ENCODE measurements around the gene TMEM108. TPM values are rescaled to one million over a fixed set of nuclear protein-coding genes. Genes with fewer than 3 reads are reported as not detected.

The TMEM108 gene
- total and polyA plus RNA-seq, 2 experiments from 2014 or later, result 7.4 to 15.3 TPM

GRCh38 chr3:133388696-133389395 lies 350.7 kb downstream of the TMEM108 start (continued):
- TF ChIP-seq, protein P1, sequence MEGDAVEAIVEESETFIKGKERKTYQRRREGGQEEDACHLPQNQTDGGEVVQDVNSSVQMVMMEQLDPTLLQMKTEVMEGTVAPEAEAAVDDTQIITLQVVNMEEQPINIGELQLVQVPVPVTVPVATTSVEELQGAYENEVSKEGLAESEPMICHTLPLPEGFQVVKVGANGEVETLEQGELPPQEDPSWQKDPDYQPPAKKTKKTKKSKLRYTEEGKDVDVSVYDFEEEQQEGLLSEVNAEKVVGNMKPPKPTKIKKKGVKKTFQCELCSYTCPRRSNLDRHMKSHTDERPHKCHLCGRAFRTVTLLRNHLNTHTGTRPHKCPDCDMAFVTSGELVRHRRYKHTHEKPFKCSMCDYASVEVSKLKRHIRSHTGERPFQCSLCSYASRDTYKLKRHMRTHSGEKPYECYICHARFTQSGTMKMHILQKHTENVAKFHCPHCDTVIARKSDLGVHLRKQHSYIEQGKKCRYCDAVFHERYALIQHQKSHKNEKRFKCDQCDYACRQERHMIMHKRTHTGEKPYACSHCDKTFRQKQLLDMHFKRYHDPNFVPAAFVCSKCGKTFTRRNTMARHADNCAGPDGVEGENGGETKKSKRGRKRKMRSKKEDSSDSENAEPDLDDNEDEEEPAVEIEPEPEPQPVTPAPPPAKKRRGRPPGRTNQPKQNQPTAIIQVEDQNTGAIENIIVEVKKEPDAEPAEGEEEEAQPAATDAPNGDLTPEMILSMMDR (conservative IDR thresholded peaks at IDR 0.05; ENCODE audit: low read depth in 2 of 2), result no peak
- TF ChIP-seq NANOG (IDR thresholded peaks at IDR 0.05; ENCODE audit: borderline replicate concordance) (no peak), EZH2phosphoT487 (IDR thresholded peaks at IDR 0.05; ENCODE audit: unreplicated experiment) (no peak), ZNF114 (CRISPR knock-in tag; IDR thresholded peaks at IDR 0.05) (no peak), CREB1 (CRISPR knock-in tag; IDR thresholded peaks at IDR 0.05; ENCODE audit: low read depth) (no peak)

GRCh38 chr3:133390715-133391114 lies 352.5 kb downstream of the TMEM108 start:
- H3F3A ChIP-seq (replicated peaks; ENCODE audit: low read depth), result no peaks in the 10 kb centered on the region
- H3K27ac ChIP-seq (ENCODE audit: low read depth), result no peak overlapping the region
- no peak for ATAC-seq
- H3K9me3 Mint-ChIP-seq, result no peaks in the 10 kb centered on the region
- TF ChIP-seq STAT1 (IDR thresholded peaks at IDR 0.05; ENCODE audit: unreplicated experiment), result no peak
- TF ChIP-seq, protein P2, sequence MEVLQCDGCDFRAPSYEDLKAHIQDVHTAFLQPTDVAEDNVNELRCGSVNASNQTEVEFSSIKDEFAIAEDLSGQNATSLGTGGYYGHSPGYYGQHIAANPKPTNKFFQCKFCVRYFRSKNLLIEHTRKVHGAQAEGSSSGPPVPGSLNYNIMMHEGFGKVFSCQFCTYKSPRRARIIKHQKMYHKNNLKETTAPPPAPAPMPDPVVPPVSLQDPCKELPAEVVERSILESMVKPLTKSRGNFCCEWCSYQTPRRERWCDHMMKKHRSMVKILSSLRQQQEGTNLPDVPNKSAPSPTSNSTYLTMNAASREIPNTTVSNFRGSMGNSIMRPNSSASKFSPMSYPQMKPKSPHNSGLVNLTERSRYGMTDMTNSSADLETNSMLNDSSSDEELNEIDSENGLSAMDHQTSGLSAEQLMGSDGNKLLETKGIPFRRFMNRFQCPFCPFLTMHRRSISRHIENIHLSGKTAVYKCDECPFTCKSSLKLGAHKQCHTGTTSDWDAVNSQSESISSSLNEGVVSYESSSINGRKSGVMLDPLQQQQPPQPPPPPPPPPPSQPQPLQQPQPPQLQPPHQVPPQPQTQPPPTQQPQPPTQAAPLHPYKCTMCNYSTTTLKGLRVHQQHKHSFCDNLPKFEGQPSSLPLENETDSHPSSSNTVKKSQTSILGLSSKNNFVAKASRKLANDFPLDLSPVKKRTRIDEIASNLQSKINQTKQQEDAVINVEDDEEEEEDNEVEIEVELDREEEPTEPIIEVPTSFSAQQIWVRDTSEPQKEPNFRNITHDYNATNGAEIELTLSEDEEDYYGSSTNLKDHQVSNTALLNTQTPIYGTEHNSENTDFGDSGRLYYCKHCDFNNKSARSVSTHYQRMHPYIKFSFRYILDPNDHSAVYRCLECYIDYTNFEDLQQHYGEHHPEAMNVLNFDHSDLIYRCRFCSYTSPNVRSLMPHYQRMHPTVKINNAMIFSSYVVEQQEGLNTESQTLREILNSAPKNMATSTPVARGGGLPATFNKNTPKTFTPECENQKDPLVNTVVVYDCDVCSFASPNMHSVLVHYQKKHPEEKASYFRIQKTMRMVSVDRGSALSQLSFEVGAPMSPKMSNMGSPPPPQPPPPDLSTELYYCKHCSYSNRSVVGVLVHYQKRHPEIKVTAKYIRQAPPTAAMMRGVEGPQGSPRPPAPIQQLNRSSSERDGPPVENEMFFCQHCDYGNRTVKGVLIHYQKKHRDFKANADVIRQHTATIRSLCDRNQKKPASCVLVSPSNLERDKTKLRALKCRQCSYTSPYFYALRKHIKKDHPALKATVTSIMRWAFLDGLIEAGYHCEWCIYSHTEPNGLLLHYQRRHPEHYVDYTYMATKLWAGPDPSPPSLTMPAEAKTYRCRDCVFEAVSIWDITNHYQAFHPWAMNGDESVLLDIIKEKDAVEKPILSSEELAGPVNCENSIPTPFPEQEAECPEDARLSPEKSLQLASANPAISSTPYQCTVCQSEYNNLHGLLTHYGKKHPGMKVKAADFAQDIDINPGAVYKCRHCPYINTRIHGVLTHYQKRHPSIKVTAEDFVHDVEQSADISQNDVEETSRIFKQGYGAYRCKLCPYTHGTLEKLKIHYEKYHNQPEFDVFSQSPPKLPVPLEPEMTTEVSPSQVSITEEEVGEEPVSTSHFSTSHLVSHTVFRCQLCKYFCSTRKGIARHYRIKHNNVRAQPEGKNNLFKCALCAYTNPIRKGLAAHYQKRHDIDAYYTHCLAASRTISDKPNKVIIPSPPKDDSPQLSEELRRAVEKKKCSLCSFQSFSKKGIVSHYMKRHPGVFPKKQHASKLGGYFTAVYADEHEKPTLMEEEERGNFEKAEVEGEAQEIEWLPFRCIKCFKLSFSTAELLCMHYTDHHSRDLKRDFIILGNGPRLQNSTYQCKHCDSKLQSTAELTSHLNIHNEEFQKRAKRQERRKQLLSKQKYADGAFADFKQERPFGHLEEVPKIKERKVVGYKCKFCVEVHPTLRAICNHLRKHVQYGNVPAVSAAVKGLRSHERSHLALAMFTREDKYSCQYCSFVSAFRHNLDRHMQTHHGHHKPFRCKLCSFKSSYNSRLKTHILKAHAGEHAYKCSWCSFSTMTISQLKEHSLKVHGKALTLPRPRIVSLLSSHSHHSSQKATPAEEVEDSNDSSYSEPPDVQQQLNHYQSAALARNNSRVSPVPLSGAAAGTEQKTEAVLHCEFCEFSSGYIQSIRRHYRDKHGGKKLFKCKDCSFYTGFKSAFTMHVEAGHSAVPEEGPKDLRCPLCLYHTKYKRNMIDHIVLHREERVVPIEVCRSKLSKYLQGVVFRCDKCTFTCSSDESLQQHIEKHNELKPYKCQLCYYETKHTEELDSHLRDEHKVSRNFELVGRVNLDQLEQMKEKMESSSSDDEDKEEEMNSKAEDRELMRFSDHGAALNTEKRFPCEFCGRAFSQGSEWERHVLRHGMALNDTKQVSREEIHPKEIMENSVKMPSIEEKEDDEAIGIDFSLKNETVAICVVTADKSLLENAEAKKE (CRISPR knock-in tag; IDR thresholded peaks at IDR 0.05), result no peak
- no peak for TF ChIP-seq EZH2 (IDR thresholded peaks at IDR 0.05; ENCODE audit: low read depth, unreplicated experiment)
- H3K4me2 ChIP-seq, result no peak overlapping the region
- no peak overlapping the region for H2AFZ ChIP-seq
- DNase-seq (ENCODE audit: low spot score), result no peak
- H3K79me2 ChIP-seq (replicated peaks; ENCODE audit: insufficient read depth), result no peaks in the 10 kb centered on the region
- peaks cover 3% of the 10 kb centered on the region; the same call in 1 of the 3 replicates for H3K4me1 Mint-ChIP-seq
- no peak overlapping the region for H3K4me3 ChIP-seq
- H3K36me3 ChIP-seq (ENCODE audit: insufficient read depth), result no peaks in the 10 kb centered on the region
- no peak overlapping the region for H3K4me3 Mint-ChIP-seq
- H3K36me3 Mint-ChIP-seq (ENCODE audit: low read depth), result peaks cover 4% of the 10 kb centered on the region; the same call in 2 of the 3 replicates
- no peak overlapping the region for H3K27ac Mint-ChIP-seq
- no peaks in the 10 kb centered on the region for H4K20me1 ChIP-seq (replicated peaks; ENCODE audit: insufficient read depth)
- no peaks in the 10 kb centered on the region for H3K9me2 ChIP-seq (ENCODE audit: insufficient read depth)
- no peaks in the 10 kb centered on the region for H3K4me1 ChIP-seq (ENCODE audit: insufficient read depth)
- peaks cover 6% of the 10 kb centered on the region for H3K27me3 Mint-ChIP-seq (ENCODE audit: insufficient read depth, low read depth, poor library complexity)
- no peaks in the 10 kb centered on the region for H3K27me3 ChIP-seq (ENCODE audit: insufficient read depth)
